ENCODE measurements around the gene SLC34A2.
"Not testable (repeated sequence)": the region's sequence is repeated elsewhere in the genome, so short reads cannot be mapped to it uniquely, and the experiment has no call there.

Gene SLC34A2, protein sequence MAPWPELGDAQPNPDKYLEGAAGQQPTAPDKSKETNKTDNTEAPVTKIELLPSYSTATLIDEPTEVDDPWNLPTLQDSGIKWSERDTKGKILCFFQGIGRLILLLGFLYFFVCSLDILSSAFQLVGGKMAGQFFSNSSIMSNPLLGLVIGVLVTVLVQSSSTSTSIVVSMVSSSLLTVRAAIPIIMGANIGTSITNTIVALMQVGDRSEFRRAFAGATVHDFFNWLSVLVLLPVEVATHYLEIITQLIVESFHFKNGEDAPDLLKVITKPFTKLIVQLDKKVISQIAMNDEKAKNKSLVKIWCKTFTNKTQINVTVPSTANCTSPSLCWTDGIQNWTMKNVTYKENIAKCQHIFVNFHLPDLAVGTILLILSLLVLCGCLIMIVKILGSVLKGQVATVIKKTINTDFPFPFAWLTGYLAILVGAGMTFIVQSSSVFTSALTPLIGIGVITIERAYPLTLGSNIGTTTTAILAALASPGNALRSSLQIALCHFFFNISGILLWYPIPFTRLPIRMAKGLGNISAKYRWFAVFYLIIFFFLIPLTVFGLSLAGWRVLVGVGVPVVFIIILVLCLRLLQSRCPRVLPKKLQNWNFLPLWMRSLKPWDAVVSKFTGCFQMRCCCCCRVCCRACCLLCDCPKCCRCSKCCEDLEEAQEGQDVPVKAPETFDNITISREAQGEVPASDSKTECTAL

DNA sequence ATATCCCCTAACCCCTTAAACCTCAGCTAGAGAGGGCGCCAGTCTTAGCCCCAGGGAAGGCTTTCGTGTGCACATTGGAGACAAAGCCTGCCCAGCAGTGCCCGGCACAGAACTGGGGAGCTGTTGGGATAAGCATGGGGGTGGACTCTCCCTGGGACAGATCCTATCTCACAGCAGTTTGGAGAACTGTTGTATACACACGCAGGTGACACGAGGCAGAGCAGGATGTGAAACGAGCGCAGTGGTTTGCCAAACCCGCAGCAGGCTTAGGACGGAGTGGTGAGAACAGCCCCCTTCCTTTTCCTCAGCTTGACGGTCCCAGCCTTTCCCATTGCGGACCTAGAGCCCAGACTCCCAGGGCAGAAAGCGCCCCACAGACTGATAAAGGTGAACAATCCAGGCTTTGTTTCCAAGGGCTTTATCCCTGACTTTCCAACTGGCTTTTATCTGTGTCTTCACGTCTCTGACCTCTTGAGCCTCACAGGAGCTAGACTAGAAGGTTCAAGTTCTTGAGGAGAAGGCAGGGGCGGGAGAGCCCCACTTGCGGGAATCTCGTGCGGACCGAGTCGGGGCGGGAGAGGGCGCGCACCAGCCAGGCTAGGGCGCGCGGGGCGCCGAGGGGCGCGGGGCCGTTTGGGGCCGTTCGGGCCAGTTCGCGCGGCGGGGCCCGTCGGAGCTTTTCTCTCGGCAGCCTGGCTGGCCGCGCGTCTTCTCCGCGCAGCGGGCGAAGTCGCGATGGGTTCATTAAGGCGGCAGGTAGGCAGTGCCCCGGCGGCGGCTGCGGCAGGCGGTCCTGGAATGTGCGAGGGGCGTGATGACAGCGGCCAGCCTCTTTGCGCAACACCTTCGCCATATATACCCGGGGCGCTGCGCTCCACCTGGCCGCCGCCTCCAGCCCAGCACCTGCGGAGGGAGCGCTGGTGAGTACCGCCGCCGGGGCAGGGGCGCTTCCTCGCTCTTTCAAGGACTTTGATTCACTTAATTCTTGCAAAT, at the start of gene SLC34A2:
SLC34A2 (plus strand) TSS at position 881 of the 993 bp plus-strand sequence. CDS start 6,650 bp downstream, outside the sequence.
- DNase-seq (ENCODE audit: low spot score), result no peak

DNA sequence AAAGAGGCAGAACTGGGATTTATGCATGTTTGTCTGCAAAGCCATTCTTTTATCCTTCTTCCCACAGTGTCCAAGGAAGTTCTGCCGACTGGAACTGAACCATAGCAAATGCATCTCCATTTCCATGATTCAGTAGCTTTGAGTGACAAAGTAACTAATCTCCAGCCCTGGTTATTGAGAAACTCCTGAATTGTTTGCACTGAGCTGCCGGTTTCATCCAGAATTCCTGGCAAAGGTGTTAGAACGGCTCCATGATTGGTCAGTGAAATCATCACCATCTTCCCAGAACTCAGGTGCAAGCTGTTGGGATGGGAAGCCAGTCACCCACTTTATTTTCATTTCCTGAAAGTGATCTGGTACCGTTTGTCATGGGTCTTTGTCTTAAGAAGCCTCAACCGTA, 47.0 kb upstream of the SLC34A2 start:
- no peak for DNase-seq (ENCODE audit: low spot score)

DNA sequence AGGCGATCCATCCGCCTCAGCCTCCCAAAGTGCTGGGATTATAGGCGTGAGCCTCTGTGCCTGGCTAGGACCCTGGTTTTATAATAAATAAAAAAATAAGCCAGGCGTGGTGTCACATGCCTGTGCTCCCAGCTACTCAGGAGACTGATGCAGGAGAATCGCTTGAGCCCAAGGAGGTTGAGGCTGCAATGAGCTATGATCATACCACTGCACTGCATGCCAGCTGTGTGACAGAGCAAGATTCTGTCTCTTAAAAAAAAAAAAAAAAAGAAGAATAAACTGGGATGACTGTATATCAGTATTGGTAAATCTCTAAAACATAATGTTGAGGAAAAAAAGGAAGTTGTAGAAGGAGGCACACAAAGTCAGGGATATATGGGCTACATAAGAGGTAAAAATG, 45.7 kb upstream of the SLC34A2 start:
- DNase-seq (ENCODE audit: low spot score), result no peak

DNA sequence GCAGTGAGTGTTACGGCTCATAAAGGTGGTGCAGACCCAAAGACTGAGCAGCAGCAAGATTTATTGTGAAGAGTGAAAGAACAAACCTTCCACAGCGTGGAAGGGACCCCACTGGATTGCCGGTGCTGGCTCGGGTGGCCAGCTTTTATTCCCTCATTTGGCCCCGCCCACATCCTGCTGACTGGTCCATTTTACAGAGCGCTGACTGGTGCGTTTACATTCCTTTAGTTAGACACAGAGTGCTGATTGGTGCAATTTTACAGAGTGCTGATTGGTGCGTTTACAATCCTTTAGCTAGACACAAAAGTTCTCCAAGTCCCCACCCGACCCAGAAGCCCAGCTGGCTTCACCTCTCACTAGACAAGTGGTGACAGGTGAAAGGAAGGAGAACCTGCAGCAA, 42.0 kb upstream of the SLC34A2 start:
- DNase-seq (ENCODE audit: low spot score), result not testable (repeated sequence)

DNA sequence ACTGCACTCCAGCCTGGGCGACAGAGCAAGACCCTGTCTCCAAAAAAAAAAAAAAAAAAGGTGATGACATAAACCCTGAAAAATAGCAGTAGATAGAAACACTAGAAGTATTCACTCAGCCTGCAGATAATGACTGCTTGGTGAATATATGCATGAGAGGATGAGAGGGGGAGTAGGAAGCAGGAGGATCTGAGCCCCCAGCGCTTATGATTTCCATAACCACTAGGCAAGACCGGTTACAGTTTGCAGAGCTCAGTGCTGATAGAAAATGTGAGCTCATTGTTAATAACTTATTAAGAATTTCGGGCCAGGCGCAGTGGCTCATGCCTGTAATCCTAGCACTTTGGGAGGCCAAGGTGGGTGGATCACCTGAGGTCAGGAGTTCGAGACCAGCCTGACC, 40.8 kb upstream of the SLC34A2 start:
- no peak for DNase-seq (ENCODE audit: low spot score)

DNA sequence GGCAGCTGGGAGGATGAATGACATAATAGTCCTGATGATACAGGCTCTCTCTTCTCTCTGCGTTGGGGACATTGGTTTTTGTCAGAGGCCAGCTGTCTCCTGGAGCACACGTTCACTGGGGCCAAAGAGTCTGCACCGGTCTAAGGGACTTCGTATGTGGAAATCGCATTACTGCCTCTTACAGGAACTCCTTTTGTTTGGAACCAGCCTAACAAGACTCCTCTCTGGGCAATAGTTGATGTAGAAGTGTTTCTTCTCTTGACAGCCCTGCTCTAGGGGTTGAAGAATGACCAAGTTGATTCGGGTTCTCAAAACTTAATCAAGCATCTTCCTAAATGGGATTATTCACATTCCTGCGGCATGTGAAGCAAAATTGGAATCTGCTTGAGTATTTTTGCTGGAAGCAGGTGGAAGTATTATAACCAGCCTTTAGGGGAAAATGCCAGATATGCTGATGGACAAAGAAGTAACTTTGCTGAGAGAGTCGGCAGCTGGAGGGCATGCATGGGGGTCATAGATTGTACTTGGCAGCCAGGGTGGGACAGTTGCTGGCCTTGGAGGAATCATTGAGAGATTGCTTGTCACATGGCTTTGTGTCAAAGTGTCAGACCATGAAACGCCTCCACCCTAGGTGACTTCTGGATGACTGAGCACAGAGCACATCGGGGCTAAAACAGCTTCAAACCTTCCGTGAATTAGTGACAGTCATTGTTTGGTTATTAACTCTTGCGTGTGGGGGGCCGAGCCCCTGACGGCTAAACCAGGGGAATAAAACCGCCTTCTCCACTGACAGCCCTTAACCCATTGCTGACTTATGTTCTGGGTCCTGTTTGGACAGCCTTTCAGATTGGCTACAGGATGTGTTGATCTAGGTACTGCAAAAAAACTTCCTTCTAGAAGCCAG, 34.4 kb upstream of the SLC34A2 start:
- no peak for DNase-seq (ENCODE audit: low spot score)

DNA sequence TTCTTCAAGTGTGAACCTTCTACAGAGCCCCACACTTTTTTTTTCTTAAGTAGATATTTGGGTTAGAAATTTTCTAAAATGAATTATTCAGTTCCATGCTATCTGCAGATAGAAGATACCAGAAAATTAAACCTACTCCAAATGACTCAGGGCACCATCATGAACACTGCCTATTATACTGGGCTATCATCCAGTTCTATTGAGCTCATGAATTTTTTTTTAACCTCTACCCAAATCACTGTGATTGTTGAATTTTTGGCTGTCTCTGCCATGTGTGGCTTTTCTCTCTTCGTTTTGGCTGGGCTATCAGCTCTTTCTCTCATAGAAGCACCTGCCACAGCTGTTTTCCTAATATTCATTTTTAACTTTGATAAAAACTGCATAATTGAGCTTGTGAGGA, 31.0 kb upstream of the SLC34A2 start:
- DNase-seq (ENCODE audit: low spot score), result no peak

DNA sequence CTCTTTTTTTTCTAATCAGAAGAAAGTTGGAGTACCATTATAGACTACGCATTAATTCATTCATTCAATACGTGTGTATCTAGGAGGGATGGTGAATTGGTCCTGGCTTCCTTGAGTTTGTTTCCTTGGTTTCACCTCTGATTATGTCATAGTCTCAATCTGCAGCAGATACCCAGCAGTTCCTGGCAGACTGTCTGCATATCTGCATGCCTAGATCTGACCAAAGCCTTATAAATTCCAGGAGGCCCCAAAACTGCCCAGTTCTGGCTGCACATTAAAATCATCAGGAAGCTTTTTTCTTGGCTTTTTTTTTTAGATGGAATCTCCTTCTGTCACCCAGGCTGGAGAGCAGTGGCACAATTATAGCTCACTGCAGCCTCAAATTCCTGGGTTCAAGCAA, 27.2 kb upstream of the SLC34A2 start:
- DNase-seq (ENCODE audit: low spot score), result no peak

DNA sequence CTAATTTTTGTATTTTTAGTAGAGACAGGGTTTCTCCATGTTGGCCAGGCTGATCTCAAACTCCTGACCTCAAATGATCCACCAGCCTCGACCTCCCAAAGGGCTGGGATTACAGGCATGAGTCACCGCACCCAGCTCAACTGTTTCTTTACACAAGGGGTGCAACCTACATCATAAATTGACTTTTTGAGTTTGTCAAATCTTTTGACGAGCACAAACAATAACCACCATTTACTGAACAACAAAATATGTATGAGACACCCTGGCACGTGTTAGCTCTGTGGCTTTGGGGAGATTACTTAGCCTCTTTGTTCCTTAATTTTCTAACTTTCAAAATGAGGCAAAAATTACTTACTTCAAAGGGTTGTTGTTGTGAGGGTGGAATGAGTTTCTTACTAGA, 23.5 kb upstream of the SLC34A2 start:
- DNase-seq (ENCODE audit: low spot score), result no peak

DNA sequence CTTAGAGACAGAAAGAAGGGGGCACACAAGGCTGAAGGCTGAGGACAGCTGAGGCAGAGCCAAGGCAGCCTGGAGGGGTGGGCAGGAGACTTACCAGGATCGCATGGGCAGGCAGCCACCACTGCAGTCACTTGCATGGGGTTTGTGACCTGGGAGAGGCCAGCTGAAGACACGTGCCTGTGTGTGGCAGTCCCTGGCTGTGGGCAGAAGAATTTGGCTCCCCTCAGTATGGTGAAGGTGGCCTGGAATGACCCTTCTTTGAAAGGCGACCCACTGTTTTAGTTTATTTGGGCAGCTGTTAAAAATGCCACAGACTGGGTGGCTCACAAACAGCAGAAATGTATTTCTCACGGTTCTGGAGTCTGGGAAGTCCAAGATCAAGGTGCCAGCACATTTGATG, 22.1 kb upstream of the SLC34A2 start:
- DNase-seq (ENCODE audit: low spot score), result no peak

DNA sequence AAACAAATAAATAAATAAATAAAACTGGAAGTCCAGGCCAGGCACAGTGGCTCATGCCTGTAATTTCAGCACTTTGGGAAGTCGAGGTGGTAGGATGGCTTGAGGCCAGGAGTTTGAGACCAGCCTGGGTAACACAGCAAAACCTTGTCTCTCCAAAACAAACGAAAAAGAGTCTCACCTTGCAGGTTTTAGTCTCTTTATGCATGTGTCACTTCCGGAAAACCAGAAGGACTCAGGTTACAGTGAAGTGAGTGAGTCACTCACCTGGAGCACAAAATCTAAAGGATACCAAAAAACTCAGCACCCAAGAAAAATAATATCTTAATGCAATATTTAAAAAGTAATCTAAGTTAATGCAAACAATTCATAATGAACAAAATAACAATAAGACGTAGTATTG, 20.1 kb upstream of the SLC34A2 start:
- DNase-seq (ENCODE audit: low spot score), result no peak

DNA sequence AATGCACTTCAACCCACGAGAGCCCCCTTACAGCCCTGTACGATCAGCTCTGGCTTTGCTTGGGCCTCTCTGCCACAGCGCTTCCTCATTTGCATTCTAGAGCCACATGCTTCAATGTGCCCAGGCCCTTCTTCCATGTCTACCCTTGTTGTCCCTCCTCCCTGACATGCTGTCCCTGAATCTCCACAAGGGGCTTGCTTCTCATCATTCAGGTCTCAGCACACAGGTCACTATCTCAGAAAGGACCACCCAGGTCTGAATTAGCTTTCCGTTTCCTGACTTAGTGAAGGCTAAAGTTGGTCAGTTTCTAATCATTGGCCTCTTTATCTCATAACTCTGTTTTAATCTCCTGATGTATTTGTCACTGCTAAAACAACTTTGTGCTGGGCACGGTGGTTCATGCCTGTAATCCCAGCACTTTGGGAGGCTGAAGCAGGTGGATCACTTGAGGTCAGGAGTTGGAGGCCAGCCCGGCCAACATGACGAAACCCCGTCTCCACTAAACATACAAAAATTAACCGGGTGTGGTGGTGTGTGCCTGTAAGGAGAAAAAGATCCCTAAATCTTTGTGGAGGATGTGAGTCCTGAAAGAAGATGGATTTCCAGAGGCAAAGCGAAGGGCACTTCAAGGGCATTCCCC, 17.9 kb upstream of the SLC34A2 start:
- no peak for DNase-seq (ENCODE audit: low spot score)

DNA sequence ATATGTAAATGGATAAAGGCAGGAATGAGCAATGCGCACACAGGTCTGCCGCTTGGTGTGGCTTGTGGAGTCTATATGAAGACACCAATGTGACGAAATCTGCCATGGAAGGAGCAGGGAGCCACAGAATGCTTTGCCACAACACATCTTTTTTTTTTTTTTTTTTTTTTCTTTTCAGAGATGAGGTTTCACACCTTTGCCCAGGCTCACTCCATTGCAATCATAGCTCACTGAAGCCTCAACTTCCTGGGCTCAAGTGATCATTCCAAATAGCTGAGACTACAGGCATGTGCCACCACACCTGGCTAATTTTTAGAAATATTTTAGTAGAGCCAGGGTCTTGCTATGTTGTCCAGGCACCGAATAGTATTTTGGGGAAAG, 17.4 kb upstream of the SLC34A2 start:
- DNase-seq (ENCODE audit: low spot score), result no peak

DNA sequence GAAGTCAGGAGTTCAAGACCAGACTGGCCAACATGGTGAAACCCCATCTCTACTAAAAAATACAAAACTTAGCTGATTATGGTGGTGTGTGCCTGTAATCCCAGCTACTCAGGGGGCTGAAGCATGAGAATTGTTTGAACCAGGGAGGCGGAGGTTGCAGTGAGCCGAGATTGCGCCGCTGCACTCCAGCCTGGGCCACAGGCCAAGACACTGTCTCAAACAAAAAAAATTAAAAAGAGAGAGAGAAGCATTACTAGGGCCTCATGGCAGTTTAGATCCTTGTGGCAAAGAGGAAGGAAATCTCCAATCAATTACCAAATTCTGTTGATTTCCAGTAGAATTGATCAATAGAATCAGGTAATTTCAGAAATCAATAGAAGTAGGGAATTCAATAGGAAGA, 16.8 kb upstream of the SLC34A2 start:
- DNase-seq (ENCODE audit: low spot score), result no peak

DNA sequence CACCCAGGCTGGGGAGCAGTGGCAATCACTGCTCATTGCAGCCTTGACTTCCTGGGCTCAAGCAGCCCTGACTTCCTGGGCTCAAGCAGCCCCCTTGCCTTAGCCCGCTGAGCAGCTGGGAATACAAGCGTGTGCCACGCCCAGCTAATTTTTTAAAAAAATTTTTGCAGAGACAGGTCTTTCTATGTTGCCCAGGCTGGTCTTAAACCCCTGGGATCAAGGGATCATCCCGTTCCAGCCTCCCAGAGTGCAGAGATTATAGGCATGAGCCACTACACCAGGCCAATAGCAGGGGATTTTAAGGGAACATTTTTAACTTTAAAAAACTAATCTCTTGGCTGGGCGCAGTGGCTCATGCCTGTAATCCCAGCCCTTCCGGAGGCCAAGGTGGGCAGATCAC, 5.3 kb upstream of the SLC34A2 start:
- DNase-seq (ENCODE audit: low spot score), result no peak

DNA sequence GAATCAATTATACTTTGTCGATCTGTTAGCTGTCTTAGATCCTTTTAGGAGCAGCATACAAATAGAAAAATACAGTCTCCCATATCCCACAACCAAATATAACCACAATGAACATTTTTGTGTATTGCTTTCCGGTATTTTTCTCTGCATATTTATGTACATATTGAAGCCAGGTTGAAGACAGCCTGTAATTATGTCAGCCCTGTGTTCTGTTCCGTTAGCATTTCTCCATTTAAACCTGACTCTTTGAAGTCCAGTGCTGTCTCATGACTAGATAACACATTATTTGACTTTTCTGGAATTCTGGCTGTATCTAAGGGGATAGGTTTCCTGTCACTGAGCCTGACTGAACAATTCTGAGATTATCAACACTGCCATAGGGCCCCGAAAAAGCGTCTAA, 4.0 kb upstream of the SLC34A2 start:
- DNase-seq (ENCODE audit: low spot score), result no peak

DNA sequence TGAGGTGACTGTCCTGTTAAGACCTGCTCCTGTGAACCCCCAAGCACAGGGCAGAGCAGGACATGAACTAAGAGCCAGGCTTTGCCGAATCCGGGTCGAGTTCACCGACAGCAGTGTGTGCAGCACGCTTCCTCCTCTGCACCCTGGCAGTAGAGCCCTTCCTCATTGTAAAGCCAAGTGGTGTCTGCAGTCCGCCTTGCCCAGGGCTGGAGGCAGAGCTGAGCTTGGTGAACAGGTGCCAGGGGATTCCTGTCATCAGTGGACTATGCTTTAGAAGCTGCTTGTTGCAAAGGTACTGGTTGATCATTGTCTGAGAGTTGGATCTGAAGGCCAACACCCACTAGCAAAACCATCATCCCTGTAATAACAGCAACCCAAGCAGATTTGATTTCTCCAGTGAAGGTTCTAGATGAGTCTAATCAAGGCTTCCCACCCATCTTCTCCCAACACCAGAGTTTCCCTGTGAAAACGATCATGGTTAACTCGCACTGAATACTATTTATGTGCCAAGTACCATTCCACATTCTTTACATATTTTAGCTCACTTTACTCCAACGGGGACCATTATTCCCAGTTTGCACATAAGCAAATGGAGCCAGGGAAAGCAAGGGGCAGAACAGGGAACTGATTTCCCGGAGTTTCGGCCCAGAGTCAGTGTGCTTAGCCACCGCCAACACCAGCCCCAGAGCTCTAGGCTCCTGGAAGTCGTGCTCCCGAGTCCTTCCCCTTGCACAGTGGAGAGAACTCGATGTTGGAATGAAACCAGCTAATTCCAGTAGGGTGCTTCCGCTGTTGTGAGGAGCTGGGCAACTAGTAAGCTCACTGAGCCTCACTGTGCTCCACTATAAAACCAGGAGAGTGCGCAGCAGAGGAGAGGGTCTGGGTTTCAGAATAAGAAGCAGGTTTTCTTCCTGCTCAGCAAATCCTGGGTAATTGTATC, 1.4 kb upstream of the SLC34A2 start:
- DNase-seq (ENCODE audit: low spot score), result no peak

DNA sequence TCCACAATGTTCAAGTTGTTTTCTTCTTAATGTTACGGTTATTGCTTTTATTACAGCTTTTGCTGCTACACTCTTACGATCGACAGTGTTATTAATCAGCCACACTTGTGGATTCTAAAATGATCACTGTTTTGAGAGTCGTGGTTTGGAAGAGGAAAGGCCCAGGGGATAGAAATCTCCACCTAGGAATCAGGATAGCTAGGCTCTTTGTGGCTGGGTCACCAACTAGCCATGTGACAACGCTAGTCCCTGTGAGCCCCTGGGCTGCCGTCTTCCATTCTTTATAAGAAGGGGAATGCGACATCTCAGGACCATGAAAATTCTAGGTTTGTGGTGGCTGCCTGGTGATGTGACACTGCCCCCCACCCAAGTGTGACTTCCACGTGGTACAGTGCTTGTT, 380 bp downstream of the SLC34A2 start:
- DNase-seq (ENCODE audit: low spot score), result no peak

DNA sequence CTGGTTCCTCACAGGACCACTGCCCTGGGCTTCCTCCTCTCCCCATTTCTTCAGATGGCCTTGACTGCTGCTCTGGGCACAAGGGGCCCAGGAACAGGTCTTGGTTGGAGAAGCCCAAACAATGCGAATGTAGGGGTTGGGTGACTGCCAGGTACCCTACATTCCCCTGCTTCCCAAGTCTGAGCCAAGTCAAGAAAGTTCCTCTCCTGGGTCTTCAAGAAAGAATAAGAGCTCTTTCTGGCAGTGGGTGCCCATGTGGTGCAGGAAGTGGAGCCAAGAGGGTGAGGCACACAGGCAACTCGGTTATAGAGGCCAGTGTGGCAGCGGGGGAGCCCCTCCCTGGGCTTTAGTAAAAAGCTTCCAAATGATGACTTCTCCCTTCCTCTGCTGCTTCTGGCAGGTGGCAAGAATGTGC, 2.7 kb downstream of the SLC34A2 start:
- no peak for DNase-seq (ENCODE audit: low spot score)

DNA sequence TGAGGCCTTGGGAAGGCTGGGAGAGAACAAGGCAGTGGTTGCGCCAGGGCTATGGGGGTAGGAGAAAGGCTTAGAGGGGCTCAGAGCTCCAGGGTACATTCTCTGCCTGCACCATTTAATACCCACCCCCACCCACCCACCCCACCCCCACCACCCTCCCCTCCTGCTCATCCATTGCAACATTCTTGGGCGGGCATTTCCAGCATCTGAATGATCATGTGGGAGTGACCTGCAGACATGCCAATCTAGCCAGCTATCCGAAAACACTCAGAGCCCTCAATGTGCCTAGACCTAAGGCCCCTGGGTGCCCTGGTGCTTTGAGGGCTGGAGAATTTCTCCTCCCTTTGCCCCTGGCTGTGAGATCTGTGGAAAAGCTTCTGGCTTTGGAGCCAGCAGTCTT, 3.1 kb downstream of the SLC34A2 start:
- no peak for DNase-seq (ENCODE audit: low spot score)

Data from activated CD4-positive, alpha-beta T cell treated with anti-CD3 and anti-CD28 coated beads, Interleukin-2, Interleukin-4, amounts not matched to agents 100 ng/mL and 50 ng/mL, durations not matched to agents 16 hours and 8 hours (primary cell).